ENCODE measurements around the gene IL1RAP.

IL1RAP gene

DNA sequence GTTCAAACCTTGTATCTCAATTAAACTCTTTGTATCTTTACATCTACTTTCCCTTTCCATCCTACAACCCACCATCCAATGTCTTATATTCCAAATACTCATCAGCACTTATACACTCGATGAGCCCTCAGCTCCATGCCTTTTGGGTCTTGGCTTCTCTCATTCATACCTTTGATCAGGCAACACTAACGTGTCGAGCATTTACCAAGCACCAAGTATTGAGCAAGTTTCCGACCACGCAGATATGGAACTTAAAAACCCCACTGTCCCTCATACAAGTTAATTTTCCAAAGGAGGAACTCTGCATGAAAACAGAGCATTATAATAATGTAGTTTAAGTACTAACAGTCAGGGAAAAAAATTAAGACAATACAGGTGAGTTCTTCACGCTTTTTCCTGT, 102.8 kb downstream of the IL1RAP start:
- DNase-seq: no peak

DNA sequence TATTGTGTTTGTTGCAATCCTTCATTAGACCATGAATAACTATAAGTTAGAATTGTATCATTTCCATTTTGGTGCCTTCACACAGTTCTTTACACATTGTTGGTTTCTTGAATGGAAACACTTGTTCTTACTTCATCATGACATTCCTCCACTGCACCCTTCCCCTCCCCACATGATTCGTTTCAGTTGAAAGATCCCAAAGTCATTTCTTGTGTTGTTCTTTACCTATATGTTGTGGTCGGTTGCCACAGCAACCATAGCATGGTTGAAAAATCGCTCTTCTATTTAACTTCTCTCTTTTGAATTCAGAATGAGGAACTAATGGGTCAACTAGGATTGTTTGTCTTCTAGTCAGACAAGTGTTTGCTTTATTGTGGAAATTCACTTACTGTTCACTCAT, 103.3 kb downstream of the IL1RAP start:
- DNase-seq: peak; percentile 37

DNA sequence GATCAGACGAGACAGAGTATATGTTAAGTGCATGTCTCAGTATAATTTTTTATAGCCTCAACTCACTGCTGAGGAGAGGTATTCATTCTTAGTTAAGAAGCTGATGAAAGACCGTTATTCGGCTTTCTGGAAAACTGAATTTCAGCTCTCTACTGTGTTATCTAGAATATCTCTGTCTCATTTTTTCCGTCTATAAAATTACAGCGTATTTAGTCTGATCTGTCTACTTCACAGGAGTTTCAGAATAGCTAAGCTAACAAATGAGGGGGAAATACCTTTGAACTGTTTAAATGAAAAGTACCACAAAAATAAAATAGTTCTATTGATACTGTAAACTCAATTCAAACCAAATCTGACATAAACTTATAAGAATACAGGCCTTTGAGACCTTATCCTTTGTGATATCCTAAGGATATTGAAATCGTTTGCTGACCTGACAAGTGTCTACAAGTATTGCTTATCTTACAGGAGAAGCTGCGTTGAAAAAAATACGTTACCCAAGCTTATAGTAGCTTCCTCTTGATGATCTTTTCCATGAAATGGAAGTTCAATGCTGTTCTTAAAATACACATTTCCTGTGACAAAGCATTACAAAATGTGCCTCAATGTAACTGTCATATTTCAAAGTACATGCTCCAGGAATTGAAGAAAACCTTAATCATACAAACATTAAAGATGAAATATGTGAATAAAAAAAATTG, 104.6 kb downstream of the IL1RAP start:
- no peak for DNase-seq

DNA sequence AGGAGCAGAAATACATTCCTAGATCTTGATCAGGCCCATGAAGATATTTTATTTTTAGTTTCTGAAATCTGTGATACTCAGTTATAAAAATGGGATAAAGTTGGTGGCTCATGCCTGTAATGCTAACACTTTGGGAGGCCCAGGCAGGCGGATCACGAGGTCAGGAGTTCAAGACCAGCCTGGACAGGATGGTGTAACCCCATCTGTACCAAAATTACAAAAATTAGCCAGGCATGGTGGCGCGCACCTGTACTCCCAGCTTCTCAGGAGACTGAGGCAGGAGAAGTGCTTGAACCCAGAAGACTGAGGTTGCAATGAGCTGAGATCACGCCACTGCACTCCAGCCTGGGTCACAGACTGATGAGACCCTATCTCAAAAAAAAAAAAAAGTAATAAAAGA, 105.5 kb downstream of the IL1RAP start:
- DNase-seq: no peak

DNA sequence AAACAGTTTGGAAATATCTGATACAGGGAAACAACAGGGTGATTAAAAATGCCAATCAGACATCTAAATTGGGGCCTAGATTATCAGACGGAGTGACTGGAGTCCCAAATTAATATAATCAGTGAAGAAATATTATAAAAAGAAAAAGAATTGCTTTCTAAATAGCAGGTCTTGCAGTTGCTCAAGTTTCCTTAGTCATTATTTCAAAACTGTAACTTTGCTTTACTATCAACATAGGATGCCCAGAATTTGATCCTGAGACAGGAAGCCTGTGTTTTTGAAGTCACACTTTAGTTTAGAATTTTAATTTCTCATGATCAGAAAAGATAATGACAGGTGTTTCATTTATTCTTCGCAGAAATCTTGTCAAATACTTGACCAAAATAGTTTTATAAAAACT, 105.9 kb downstream of the IL1RAP start:
- no peak for DNase-seq

DNA sequence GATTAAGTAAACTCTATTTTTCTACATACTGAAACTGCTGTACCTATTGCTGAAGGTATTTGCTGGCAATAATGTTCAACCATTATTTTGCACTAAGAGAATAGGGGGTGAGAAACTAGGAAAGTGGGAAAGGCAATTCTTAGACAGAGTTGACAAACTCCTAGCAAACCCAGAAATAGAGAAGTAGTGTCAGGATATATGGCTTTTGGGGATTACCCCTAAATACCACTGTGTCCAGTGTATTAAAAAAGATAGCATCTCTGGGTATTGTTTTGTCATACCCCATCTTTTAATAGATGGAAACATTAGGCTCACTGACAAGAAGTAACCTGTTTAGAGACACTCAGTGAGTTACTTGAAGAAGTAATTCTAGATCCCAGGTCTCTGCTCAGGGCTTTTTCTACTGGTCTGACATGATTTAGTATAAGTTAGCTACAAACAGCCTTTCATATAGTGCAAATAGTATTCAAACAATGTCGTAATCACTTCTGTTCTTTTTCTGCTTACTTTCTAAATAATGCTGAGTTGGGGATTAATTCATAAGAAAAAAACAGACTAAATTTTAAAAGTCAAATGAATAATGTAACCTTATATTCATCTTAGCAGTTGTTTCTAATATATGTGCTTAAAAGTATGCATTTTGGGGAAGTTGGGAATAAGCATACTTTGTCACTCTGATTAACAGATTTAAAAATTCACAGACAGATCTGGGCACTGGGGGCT, 107.2 kb downstream of the IL1RAP start:
- no peak for DNase-seq

DNA sequence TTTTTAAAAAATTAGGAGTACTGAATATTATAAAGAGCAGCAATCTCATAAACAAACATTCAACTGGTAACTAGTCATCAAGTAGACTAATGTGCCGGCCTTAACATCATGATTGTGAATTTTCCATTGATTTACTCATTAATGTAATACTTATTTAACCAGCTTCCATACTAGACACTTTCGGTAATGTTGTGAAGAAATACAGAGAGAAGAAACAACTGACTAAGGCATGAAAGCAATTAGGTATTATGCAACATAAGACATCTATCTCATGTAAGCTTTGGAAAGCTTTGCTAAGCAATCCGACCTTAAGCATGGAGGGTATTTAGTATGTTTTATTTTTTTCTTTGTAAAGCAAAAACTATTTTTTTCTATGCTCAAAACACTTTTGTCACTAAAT, 108.0 kb downstream of the IL1RAP start:
- DNase-seq: no peak

DNA sequence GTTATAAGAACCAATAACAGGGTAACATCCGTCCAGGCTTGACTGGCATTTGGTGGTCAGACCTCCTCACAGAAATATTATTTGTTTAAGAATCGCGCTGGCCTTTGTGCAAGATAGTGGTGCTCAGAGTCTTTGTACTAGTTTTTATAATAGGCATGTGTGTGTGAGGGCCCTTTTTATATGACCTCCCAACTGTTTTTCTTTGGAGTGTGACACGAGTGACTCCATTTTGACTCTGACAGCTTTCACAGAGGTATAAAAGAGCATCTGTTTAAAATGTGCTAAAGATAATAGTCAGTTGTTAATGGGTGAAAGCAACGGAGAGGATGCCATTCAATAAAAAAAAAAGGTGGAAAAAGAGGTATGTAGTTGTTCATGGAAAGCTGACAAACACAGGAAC, 110.4 kb downstream of the IL1RAP start:
- no peak for DNase-seq

DNA sequence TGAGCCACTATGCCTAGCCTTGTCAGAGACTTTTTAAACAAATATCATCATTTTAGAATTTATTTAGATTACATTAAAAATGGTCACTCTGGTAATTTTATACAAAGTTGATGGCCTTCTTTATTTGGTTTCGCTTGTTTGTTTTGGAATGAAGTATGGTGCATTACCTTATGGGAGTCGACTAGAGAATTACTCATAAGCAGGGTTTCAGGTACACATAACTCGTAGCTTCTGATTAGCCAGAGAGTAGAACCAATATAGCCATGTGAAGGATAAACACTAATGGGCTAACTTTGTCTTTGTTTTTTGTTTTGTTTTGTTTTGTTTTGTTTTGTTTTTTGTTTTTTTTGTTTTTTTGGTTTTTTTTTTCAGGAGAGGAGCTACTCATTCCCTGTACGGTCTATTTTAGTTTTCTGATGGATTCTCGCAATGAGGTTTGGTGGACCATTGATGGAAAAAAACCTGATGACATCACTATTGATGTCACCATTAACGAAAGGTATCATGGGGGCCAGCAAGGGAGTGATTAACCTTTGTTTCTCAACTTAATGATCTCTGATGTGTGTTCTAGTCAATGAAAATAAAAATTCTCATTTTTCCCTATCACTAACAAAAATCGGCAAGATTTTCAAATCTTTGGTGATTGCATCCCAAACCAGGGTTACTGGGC, 113.2 kb downstream of the IL1RAP start:
- no peak for DNase-seq

DNA sequence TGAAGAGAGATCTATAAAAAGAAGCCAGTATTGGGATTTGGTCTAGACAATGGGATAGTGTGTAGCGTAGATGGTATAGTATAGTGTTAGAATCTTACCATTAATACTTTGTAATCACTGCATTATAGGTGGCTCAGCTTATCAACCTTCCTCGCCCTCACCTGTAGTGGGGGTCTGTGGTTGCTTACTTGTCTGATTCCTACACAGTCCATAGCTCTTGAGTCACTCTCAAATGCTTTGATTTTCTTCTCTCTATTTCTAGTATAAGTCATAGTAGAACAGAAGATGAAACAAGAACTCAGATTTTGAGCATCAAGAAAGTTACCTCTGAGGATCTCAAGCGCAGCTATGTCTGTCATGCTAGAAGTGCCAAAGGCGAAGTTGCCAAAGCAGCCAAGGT, 115.2 kb downstream of the IL1RAP start:
- no peak for DNase-seq

DNA sequence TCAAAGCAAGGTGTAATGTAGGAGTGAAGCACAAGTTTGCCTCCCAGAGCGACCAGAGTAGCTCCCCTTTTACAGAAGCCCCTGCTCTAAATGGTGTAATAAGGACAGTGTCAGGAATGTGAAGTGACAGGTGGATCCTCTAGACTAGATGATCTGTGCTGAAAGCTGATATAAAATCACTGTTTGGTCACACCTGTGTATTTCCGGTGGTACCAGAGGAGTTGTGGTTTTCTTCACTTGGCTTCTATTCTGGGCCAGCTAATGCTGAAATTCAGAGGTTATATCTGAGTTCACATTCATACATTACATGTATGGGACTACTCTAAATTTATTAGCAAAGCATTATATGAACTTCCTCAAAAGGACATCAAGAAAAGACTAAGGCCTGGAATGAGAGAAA, 117.4 kb downstream of the IL1RAP start:
- DNase-seq: no peak

DNA sequence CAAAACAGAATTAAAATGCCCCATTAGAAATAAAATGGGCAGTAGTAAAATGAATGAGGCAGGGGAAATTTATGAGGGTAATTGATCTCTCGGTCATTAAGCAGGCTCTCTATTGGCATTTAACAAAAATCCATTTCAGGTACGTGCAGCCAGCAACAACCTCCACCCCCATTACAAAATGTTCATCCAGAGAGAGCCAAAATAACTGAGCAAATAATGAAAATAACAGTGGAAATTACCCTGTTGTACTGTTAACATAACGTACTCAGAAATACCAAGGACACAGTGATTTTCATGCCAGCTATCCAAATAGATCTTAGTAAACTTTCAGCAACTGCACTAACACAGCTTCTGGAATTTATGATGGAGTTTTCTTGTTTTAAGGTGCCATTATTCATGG, 127.7 kb downstream of the IL1RAP start:
- no peak for DNase-seq

DNA sequence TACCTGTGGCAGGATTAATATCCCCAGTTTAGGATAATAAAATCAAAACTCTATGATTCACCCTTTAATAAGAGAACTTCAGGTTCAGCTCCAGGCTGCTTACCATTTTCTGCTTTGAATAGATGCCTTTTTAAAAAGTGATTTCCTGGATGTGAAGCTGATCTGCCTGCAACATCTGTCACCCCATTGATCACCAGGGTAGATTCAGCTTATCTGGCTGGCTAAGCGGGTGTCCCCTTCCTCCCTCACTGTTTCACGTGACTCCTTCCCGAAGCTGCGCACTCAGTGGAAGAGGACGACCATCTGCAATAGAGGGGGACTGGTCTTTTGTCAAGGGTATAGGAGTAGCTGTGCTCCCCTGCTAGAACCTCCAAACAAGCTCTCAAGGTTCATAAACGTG, 128.1 kb downstream of the IL1RAP start:
- no peak for DNase-seq

DNA sequence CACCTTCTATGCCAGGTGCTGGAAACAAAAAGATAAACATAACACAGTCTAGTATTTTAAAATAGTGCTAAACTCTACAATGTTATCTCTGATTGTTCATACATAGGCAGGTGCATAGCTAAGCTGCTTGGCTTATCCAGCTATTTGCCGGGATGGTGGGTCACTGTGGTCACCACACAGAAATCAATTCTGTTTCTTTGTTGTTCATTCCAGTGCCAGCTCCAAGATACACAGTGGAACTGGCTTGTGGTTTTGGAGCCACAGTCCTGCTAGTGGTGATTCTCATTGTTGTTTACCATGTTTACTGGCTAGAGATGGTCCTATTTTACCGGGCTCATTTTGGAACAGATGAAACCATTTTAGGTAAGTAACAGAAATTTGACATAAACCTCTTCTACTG, 130.2 kb downstream of the IL1RAP start:
- DNase-seq: no peak

DNA sequence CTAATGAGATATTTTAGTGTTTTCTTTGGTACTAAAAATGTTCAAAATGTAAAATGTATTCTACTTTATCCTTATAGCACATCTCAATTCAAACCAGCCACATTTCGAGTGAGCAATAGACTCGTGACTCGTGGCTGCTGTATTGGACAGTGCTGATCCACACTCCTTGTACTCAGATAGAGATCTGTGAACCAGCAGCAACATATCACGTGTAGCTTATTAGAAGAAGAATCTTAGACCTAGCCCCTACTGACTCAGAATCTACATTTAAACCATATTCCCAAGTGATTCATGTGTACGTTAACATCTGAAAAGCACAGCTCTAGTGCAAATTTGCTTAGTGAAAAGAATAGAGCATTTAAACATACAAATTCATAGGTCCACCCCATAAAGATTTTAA, 130.9 kb downstream of the IL1RAP start:
- no peak for DNase-seq

DNA sequence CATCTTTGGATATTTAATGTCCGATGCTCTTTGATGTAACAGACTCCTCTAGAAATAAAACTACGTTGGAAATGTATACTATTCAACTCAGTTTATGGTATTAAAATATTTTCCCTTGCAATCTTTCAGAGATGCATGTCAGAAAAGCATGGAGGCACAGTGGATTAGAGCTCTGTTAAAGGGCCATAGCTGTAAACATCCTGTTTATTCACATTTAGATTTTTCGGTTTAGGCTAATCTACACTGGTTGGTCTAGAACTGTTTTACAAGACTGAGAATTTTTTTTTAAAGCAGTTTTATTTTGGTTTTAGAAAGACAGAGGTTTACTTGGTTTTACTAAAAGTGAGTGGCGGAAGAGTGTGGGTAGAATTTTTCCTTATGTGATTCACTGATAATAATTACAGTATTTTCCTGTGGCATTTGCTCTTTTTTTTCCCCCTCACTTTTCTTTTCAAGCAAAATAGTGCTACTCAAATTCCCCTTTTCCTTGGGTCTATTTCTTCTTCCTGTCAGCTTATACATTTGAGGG, 132.1 kb downstream of the IL1RAP start:
- DNase-seq: no peak

DNA sequence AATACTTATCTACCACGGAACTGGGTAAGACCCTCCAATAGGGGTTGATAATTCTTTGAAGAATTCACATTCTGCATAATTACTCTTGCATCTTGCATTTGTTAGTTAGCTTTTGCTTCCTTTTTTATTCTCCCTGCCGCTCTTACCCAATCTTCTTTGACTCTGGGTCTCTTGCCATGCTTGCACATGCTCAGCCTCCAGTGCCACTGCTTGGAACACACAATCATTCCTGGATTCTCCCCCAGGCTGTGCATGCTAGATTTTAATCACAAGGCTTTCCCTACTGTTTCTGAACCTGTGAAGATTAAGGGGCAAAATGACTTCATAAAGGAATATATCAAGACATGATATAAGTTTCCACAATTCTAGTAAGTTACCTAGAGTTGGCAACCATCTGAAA, 133.1 kb downstream of the IL1RAP start:
- no peak for DNase-seq

DNA sequence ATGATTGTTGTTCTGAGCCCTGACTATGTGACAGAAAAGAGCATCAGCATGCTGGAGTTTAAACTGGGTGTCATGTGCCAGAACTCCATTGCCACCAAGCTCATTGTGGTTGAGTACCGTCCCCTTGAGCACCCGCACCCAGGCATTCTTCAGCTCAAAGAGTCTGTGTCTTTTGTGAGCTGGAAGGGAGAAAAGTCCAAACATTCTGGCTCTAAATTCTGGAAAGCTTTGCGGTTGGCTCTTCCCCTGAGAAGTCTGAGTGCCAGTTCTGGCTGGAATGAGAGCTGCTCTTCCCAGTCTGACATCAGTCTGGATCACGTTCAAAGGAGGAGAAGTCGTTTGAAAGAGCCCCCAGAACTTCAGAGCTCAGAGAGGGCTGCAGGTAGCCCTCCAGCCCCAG, 142.0 kb downstream of the IL1RAP start:
- no peak for DNase-seq

DNA sequence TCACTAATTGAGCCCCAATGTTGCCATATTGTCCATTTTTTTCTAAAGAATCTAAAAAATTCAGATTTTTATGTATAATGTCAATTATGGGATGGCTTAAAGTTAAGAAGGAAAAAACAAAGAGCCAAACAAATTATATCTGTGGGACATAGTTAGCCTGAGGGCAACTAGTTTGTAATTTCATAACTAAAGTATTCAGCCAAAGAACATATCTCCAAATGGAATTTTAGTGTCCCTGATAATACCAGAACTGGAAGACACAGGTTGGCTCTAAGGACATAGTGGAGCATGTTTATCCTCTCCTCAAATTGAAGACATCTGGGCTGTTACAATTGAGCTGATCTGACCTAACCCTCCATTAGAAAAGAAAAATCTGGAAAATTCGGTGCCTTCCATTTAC, 144.2 kb downstream of the IL1RAP start:
- DNase-seq: no peak

DNA sequence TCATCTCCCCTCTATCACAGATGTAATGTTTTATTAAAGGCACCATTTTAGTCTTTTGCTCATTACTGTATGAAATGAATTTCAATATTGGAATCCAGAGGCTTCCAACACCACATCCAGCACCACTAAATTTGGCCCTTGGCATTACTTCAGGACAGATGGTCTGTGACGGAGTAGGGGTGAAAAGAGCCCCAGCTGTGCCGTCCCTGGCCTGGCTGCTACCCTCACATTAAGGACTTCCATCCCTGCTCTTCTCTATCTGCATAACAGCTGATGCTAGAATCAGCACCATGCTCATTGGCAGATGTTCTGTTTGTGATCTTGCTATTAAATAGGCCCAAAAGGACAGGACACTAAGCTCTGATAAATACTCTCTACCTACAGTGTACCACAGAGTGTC, 152.9 kb downstream of the IL1RAP start:
- DNase-seq: no peak

DNA sequence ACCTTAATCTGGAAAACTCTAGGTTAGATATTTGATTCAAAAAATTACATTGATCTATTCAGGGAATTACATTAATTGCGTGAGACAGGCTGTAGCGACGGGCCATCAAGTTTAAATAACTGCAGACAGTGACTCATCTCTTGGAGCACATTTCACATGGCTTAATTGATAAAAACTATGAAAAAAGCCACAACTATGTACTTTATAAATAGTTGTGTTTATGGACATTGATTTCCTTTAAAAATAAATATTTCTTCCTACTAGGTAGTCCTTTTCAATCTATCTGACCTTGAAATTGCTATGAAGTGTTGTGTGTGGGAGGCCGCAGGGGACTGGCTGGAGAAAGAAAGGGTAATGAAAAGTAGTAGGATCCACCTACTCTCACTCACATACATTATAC, 157.8 kb downstream of the IL1RAP start:
- no peak for DNase-seq

DNA sequence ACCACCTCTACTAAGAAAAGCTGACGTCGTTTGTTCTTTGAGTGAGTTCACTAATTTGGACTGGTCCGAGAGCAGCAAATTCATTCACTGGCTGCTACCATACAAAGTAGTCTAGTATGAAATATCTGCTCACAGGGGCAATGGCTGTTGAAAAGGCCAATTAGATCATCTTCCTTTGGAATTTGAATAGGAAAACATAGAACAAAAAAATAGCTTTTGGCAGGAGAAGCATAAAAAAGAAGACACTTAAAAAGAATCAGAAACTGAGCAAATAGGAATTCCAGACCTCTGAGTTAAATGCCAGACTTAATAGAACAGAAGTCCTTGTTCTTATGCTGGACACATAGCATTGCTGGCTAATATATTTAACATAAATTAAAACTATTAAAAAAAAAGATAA, 159.3 kb downstream of the IL1RAP start:
- DNase-seq: no peak

DNA sequence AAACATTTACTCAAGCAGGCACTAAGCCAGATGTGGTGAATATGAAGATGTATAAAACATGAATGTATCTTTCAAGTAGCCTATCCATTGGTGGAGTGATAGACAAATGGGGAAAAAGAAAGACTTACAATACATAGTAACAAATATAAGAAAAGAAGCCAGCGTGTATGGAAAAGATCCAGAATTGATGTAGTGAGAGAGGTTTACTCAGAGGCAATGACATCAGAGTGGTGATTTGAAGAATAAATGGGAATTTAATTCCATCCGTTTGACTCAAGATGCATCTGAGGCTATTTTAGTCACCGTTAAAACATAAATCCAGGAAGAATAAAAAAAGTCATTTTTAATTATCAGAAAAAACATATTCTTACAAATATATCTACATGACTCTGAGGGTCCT, 162.6 kb downstream of the IL1RAP start:
- no peak for DNase-seq

DNA sequence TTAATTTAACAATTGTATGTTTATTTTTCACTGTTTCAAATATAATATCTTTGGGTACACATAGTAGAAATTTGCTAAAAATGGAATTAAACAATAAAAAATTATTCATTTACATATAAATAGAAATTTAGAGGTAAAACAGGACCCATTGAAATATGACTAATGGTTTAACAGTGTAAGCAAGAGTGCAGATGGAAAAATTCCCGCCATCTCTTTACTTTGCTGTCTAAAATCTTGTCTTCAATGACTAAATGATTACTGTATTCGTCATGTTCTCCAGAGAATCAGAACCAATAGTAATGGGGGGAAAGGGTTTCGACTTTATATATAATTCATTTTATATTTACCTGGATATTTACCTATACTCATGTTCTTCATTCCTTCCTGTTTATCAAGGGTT, 163.1 kb downstream of the IL1RAP start:
- no peak for DNase-seq
